Ureter (tissue), 1 donor: ENCODE measurements around the gene CA6. TPM values are rescaled to one million over a fixed set of nuclear protein-coding genes. Genes with fewer than 3 reads are reported as not detected.
"Not testable (repeated sequence)": the region's sequence is repeated elsewhere in the genome, so short reads cannot be mapped to it uniquely, and the experiment has no call there.

Experiments used
- DNase-seq: peaks from one replicate; pipeline ENCODE4 v3.0.0-alpha.2; 2020; ENCODE audit warnings: low spot score
- total RNA-seq: library from RNA; stranded (reverse); gene quantifications from one replicate; pipeline ENCODE4 v1.2.4, GENCODE V29; 2023
- donor health status: DM: yes; HTN: yes; CAD: no.

Gene CA6
- not detected for total RNA-seq

GRCh38 chr1:8945568-8945967 is at the start of gene CA6:
TSS of gene CA6 (plus strand) at chr1:8945868. CDS start at chr1:8945887, 19 bp downstream.
- DNase-seq, result no peak

DNA sequence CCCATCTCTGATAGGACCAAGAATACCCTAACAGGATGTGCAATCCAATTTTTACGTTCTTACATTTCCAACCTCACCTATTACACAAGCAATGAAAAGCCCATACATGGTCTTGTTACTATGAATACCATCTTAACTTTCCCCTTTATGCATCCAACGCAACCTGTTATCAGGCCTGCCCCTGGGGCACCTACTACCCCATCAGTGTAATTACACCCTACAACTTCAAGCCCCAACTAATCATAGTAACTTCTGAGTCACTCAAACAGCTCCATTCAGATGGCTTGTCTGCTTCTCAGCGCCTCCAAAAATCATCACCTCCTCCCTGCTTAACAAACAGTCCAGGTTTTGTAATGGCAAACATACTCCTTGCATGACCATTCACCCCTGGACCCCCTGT is 48.9 kb upstream of the CA6 start:
- DNase-seq, result not testable (repeated sequence)

- not testable (repeated sequence) for DNase-seq
These were observed 48.2 kb upstream of the CA6 start for GRCh38 chr1:8897505-8897904.

GRCh38 chr1:8898418-8898817 is 47.2 kb upstream of the CA6 start:
- not testable (repeated sequence) for DNase-seq

DNA sequence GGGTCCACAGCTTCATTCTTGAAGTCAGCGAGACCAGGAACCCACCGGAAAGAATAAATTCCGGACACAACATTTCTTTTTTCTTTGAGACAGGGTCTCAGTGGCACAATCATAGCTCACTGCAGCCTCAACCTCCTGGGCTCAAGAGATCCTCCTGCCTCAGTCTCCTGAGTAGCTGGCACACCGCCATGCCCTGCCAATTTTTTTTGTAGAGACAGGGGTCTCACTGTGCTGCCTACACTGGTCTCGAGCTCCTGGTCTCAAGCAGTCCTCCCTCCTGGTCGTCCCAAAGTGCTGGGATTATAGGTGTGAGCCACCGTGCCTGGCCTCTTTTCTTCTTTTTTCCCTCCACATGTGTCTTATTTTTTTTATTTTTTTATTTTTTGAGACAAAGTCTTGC is 46.6 kb upstream of the CA6 start:
- no peak for DNase-seq

DNA sequence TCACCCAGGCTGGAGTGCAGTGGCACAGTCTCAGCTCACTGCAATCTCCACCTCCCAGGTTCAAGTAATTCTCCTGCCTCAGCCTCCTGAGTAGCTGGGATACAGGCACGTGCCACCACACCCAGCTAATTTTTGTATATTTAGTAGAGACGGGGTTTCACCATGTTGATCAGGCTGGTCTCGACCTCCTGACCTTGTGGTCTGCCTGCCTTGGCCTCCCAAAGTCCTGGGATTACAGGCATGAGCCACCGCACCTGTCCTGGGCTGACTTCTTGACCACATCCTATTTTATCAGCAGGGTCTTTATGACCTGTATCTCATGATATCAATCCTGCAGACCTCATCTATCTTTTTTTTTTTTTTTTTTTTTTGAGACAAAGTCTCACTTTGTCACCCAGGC is 45.0 kb upstream of the CA6 start:
- not testable (repeated sequence) for DNase-seq

DNA sequence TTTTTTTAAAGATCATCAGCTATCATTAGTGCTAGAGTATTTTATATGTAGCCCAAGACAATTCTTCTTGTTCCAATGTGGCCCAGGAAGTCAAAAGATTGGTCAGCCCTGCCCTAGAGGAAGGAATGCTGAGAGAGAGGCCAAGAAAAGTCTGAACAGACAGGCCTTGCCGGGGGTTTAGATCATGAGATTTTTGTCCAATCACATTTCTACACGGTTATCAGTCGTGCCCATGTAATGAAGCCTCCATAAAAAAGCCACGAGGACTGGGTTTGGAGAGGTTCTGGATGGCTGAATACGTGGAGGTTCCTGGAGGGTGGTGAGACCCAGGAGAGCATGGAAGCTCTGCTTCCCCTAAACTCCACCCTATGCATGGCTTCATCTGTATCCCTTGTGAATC is 42.9 kb upstream of the CA6 start:
- DNase-seq, result no peak

DNA sequence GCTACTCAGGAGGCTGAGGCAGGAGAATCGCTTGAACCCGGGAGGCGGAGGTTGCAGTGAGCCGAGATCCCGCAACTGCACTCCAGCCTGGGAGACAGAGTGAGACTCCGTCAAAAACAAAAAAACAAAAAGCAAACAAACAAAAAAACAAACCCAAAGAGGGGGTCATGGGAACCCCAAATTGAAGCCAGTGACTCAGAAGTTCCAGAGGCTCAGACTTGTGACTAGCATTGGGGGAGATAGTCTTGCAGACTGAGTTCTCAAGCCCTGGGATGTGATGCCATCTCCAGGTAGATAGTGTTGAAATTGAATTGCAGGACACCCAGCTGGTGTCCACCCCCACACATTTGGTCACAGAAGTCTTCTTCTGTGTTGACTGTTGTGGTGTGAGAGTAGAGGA is 42.3 kb upstream of the CA6 start:
- DNase-seq, result no peak

GRCh38 chr1:8903908-8904650 is 41.6 kb upstream of the CA6 start:
- DNase-seq, result peak; percentile 81

DNA sequence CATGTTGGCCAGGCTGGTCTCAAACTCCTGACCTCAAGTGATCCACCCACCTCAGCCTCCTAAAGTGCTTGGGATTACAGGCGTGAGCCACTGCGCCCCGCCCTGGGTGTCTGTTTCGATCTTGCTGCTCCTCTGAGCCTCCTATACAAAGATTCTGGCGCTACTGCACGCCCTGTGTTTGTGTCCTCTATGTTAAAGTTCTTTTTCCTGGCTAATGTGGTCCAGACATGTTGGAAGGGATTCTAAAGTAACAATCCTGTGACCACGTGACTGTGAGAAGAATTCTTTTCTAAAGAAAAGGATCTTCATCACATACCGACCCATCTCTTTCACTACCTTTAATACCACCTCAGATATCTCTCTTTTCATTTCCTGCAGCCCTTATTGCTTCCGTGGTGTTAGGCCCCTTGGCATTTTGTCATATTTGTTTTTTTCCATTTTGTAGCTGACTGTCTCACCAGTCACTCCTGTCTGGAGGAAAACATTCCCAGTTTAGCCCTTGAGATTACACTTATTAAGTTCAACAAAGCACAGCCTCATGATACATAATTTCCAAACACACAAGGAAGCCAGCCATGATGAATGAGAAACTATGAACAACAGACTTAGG is 40.0 kb upstream of the CA6 start:
- no peak for DNase-seq

GRCh38 chr1:8908388-8909151 is 37.1 kb upstream of the CA6 start:
- DNase-seq, result no peak

GRCh38 chr1:8910331-8910730 is 35.3 kb upstream of the CA6 start:
- DNase-seq, result no peak

DNA sequence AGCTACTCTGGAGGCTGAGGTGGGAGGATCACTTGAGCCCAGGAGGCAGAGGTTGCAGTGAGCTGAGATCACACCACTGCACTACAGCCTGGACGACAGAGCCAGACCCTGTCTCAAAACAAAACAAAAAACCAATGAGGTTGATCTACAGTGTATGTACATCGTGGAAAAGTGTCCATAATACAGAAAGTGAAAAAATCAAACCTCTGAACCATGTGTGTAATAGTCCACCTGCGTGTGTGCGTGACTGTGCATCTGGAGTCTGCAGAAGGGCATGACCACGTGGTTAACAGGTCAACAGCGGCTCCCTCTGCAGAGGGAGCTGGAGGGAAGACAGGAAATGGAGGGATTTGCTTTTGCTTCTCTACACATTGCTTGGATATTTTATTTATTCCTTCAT is 34.8 kb upstream of the CA6 start:
- DNase-seq, result no peak

DNA sequence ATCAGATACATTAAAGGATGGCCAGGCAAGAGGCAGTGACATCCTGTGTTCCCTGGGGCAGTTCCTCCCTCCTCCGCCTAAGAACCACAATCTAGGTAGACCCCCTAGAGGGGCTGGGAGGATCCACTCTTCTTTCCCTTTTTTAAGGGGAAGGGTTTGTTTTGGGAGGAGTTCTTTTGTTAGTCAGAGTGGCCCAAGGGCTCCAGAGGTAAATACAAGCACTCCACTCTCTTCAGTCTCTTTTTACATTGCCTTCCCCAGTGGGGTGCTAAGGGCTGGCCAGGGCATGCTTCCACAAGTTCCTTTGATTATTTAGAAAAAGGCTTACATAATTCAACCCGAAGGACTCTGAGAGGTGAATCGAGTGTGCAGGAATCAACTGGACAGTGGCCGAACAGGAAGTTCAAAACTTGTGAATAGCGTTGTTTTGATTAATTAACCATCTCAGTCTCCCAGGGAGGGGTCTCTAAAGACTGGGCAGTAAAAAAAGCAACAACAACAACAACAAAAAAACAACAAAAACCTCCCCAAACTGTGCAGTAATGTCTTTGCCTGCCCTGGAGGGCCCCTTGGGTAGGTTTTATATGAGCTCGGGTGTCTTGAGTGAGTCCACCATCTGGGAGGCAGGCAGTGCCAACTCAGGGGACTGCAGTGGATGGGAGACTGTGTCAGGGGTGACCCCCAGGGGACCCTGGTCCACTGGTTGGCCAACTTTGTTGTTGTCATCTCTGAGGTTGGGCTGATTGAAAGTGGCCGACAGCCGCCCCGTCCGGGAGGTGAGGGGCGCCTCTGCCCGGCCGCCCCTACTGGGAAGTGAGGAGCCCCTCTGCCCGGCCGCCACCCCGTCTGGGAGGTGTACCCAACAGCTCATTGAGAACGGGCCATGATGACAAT is 34.0 kb upstream of the CA6 start:
- DNase-seq, result no peak

DNA sequence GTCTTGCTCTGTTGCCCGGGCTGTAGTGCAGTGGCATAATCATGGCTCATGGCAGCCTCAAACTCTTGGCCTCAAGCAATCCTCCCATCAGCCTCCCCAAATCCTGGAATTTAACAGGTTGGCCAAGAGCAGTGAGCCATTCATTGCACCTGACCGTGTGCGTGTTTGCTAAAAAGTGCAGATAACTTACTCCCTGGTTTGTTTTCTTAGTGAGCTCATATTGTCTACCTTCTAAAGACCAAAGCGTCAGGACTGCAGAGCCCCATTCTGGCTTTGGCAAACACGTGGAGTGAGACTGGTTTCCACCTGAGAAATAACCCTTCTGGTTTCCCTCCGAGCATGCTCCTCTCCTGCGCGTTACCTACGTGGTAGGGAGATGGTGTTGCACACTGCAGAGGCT is 32.2 kb upstream of the CA6 start:
- DNase-seq, result no peak

- no peak for DNase-seq
These were observed 31.2 kb upstream of the CA6 start for GRCh38 chr1:8914466-8914865.

- DNase-seq, result no peak
These were observed 30.2 kb upstream of the CA6 start for GRCh38 chr1:8915446-8915845.

GRCh38 chr1:8917536-8917935 is 28.1 kb upstream of the CA6 start:
- not testable (repeated sequence) for DNase-seq

DNA sequence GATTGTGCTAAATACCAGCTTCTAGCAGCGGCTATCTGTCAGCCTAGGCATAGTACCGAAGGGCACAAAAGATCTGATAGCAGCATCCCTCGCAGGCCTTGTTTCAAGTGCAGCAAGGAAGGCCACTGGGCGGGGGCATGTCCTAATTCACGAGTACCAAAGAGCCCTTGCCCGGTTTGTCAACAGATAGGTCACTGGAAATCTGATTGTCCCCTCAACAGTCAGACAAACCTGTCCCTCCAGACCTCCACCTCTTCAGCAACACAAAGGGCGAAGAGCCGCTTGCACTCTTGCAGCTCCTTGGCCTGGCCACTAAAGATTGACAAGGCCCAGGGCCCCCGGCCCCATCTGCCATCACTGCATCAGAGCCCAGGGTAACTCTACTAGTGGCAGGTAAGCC is 22.7 kb upstream of the CA6 start:
- DNase-seq, result no peak

DNA sequence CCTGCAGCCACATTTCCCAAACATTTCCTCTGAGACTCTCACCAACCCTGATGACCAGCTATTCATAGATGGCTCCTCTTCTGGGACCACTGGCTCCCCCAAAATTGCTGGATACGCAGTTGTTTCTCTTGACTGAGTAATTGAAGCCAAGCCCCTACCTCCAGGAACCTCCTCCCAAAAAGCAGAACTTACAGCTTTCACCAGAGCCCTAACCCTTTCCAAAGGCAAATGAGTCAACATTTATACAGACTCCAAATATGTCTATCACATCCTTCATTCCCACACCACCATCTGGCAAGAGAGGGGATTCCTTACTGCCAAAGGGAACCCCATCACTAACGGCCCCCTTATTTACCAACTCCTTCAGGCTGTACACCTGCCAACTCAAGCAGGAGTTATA is 20.3 kb upstream of the CA6 start:
- DNase-seq, result no peak

DNA sequence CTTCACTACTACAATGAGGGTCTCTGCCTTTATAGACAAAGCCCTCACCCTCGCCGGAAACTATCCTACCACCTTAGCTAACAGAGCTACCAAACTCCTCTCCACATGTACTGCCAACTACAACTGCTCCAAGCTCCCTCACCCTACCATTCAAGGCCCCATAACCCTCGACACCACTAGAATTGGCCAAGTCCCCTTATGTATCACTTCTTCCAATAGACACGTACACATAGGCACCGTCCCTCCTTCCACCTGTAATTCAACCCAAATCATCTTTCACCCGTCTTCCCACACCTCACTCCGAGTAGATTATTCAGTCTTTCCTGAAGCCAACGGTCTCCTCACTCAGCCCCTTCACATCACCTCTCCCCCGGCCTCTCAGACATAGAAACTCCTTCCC is 19.7 kb upstream of the CA6 start:
- no peak for DNase-seq
